Naive thymus-derived CD8-positive, alpha-beta T cell (primary cell): ENCODE measurements around the gene H19. TPM values are rescaled to one million over a fixed set of nuclear protein-coding genes. Genes with fewer than 3 reads are reported as not detected.

Experiments used
- ATAC-seq, 2 donors: fragments of 150-1000 bp; cut with Tn5 transposase in 1 of 2; sonication (Bioruptor Pico), chemical (Tn5 transposase) in 1 of 2; 1 replicate in 1 of 2; 2 replicates in 1 of 2; pipeline ENCODE4 v1.10.0; 2021; ENCODE audit warnings: mild to moderate bottlenecking in 2 of 2, moderate library complexity in 2 of 2
- POLR2A ChIA-PET: fragments of 350-600 bp; sonication (Branson Sonifier 250); formaldehyde crosslinking; loops from one replicate; lab custom pipeline; 2021; ENCODE audit warnings: antibody characterized with exemption; lab: Charles Lee
- DNase-seq, 10 donors: peaks; one replicate each; pipeline versions ENCODE4 v3.0.0 to v3.0.0-alpha.2; 2020 to 2022
- H3K27ac Mint-ChIP-seq, 10 donors: one replicate each; pipeline ENCODE4 v1.8.0; 2020 to 2022; ENCODE audit warnings: mild to moderate bottlenecking in 10 of 10, mixed read lengths in 10 of 10, moderate library complexity in 4 of 10, inconsistent platforms in 1 of 10
- H3K27me3 Mint-ChIP-seq, 5 donors: one replicate each; pipeline ENCODE4 v1.8.0; 2021 to 2022; ENCODE audit warnings: mixed read lengths in 5 of 5
- H3K36me3 Mint-ChIP-seq, 3 donors: one replicate each; pipeline ENCODE4 v1.8.0; 2020 to 2022; ENCODE audit warnings: mixed read lengths in 3 of 3, mild to moderate bottlenecking in 2 of 3, inconsistent platforms in 1 of 3
- H3K4me1 Mint-ChIP-seq, 4 donors: one replicate each; pipeline ENCODE4 v1.8.0; 2021 to 2022; ENCODE audit warnings: mixed read lengths in 4 of 4
- H3K4me3 Mint-ChIP-seq, 10 donors: one replicate each; pipeline ENCODE4 v1.8.0; 2020 to 2022; ENCODE audit warnings: mild to moderate bottlenecking in 10 of 10, mixed read lengths in 10 of 10, moderate library complexity in 6 of 10, inconsistent platforms in 1 of 10
- H3K9me3 Mint-ChIP-seq, 9 donors: one replicate each; pipeline ENCODE4 v1.8.0; 2020 to 2022; ENCODE audit warnings: mixed read lengths in 9 of 9, mild to moderate bottlenecking in 3 of 9, inconsistent platforms in 1 of 9, moderate library complexity in 1 of 9
- polyA plus RNA-seq, 3 donors: library from polyadenylated mRNA; unstranded; fragments of 300-500 nt; fragmentation: Illumina TruSeq; gene quantifications; one replicate each; pipeline ENCODE4 v1.2.3, GENCODE V29; 2021
- total RNA-seq, 8 experiments: library from RNA in 2 of 8; stranded (reverse) in 2 of 8; gene quantifications; one replicate each; pipeline ENCODE4 v1.2.3 and lab custom pipeline; 2021 to 2026

H19 gene
- total and polyA plus RNA-seq, 5 experiments from 2014 or later = not detected

GRCh38 chr11:1998861-1999260 is 1.2 kb upstream of the H19 start:
- POLR2A ChIA-PET = no interaction called here
- Mint-ChIP-seq H3K9me3 (no peaks in the 10 kb centered on the region), H3K27ac (no peak overlapping the region), H3K4me3 (no peak overlapping the region), H3K27me3 (no peaks in the 10 kb centered on the region), H3K4me1 (no peaks in the 10 kb centered on the region), H3K36me3 (no peaks in the 10 kb centered on the region)
- DNase-seq (no peak), ATAC-seq (no peak)

GRCh38 chr11:1998290-1998689 is 648 bp upstream of the H19 start:
- Mint-ChIP-seq H3K27me3 (no peaks in the 10 kb centered on the region), H3K9me3 (no peaks in the 10 kb centered on the region), H3K27ac (no peak overlapping the region), H3K36me3 (no peaks in the 10 kb centered on the region), H3K4me3 (no peak overlapping the region), H3K4me1 (no peaks in the 10 kb centered on the region)
- ATAC-seq (peak in 1 of 2 donors; percentile 35), DNase-seq (no peak)
- POLR2A ChIA-PET = interaction anchor here (1.2 kb wide), 1 partner anchor 116 kb away, joined by 4 read pairs; no protein-coding TSS in a partner anchor

- no peak for DNase-seq
- POLR2A ChIA-PET = interaction anchor here (0.6 kb wide), 1 partner anchor 102 kb away, joined by 3 read pairs; no protein-coding TSS in a partner anchor
- Mint-ChIP-seq H3K4me1 (peaks cover 0 to 2% (median 0%) of the 10 kb centered on the region in 4 donors), H3K9me3 (no peaks in the 10 kb centered on the region), H3K27me3 (no peaks in the 10 kb centered on the region), H3K4me3 (no peak overlapping the region), H3K27ac (no peak overlapping the region), H3K36me3 (no peaks in the 10 kb centered on the region)
- no peak for ATAC-seq
These were observed 3.5 kb downstream of the H19 start for GRCh38 chr11:1994121-1994520.

- no peak for DNase-seq
- POLR2A ChIA-PET = no interaction called here
- no peak overlapping the region for H3K4me3 Mint-ChIP-seq
- no peak for ATAC-seq
- H3K4me1 Mint-ChIP-seq = peaks cover 0 to 2% (median 0%) of the 10 kb centered on the region in 4 donors
- H3K27me3 Mint-ChIP-seq = no peaks in the 10 kb centered on the region
- no peak overlapping the region for H3K27ac Mint-ChIP-seq
- H3K36me3 Mint-ChIP-seq = no peaks in the 10 kb centered on the region
- H3K9me3 Mint-ChIP-seq = no peaks in the 10 kb centered on the region
These were observed 5.5 kb downstream of the H19 start for GRCh38 chr11:1992111-1992510.

- Mint-ChIP-seq H3K4me3 (no peak overlapping the region), H3K9me3 (no peaks in the 10 kb centered on the region), H3K4me1 (peaks cover 0 to 2% (median 0%) of the 10 kb centered on the region in 4 donors), H3K36me3 (no peaks in the 10 kb centered on the region), H3K27me3 (no peaks in the 10 kb centered on the region), H3K27ac (no peak overlapping the region)
- DNase-seq (no peak), ATAC-seq (no peak)
- POLR2A ChIA-PET = no interaction called here
These were observed 6.6 kb downstream of the H19 start for GRCh38 chr11:1990872-1991578.

GRCh38 chr11:1989953-1990352 is 7.7 kb downstream of the H19 start:
- POLR2A ChIA-PET = no interaction called here
- no peaks in the 10 kb centered on the region for H3K27me3 Mint-ChIP-seq
- no peaks in the 10 kb centered on the region for H3K9me3 Mint-ChIP-seq
- H3K36me3 Mint-ChIP-seq = no peaks in the 10 kb centered on the region
- peaks cover 0 to 2% (median 0%) of the 10 kb centered on the region in 4 donors for H3K4me1 Mint-ChIP-seq
- no peak overlapping the region for H3K27ac Mint-ChIP-seq
- H3K4me3 Mint-ChIP-seq = no peak overlapping the region
- no peak for DNase-seq
- no peak for ATAC-seq

- H3K27ac Mint-ChIP-seq = no peak overlapping the region
- no peak for DNase-seq
These were observed 8.8 kb downstream of the H19 start for GRCh38 chr11:1988667-1989317.

GRCh38 chr11:1988174-1988573 is 9.5 kb downstream of the H19 start:
- Mint-ChIP-seq H3K4me1 (peaks cover 0 to 2% (median 0%) of the 10 kb centered on the region in 4 donors), H3K36me3 (no peaks in the 10 kb centered on the region), H3K4me3 (no peak overlapping the region), H3K27ac (no peak overlapping the region), H3K27me3 (no peaks in the 10 kb centered on the region), H3K9me3 (no peaks in the 10 kb centered on the region)
- POLR2A ChIA-PET = no interaction called here
- DNase-seq = no peak
- no peak for ATAC-seq

More at GRCh38 chr11:1988667-1989317, 8.8 kb downstream of the H19 start:
- Mint-ChIP-seq H3K4me3 (no peak overlapping the region), H3K9me3 (no peaks in the 10 kb centered on the region), H3K4me1 (peaks cover 0 to 2% (median 0%) of the 10 kb centered on the region in 4 donors), H3K27me3 (no peaks in the 10 kb centered on the region), H3K36me3 (no peaks in the 10 kb centered on the region)
- ATAC-seq = no peak
- POLR2A ChIA-PET = no interaction called here

GRCh38 chr11:1987024-1987423 is 10.6 kb downstream of the H19 start:
- no peaks in the 10 kb centered on the region for H3K36me3 Mint-ChIP-seq

GRCh38 chr11:1983601-1983961 is 14.1 kb downstream of the H19 start:
- DNase-seq (no peak), ATAC-seq (no peak)
- H3K4me3 Mint-ChIP-seq = no peak overlapping the region
- H3K4me1 Mint-ChIP-seq = no peaks in the 10 kb centered on the region
- H3K27me3 Mint-ChIP-seq = no peaks in the 10 kb centered on the region
- POLR2A ChIA-PET = no interaction called here
- no peaks in the 10 kb centered on the region for H3K36me3 Mint-ChIP-seq
- H3K27ac Mint-ChIP-seq = no peak overlapping the region
- H3K9me3 Mint-ChIP-seq = no peaks in the 10 kb centered on the region

More at GRCh38 chr11:1987024-1987423, 10.6 kb downstream of the H19 start:
- H3K4me1 Mint-ChIP-seq = peaks cover 0 to 2% (median 0%) of the 10 kb centered on the region in 4 donors
- no peak overlapping the region for H3K4me3 Mint-ChIP-seq
- no peak overlapping the region for H3K27ac Mint-ChIP-seq
- no peaks in the 10 kb centered on the region for H3K27me3 Mint-ChIP-seq
- POLR2A ChIA-PET = no interaction called here
- no peak for ATAC-seq
- DNase-seq = no peak
- no peaks in the 10 kb centered on the region for H3K9me3 Mint-ChIP-seq

GRCh38 chr11:1982873-1983600 is 14.6 kb downstream of the H19 start:
- Mint-ChIP-seq H3K4me3 (no peak overlapping the region), H3K27me3 (no peaks in the 10 kb centered on the region), H3K4me1 (no peaks in the 10 kb centered on the region), H3K9me3 (no peaks in the 10 kb centered on the region), H3K27ac (no peak overlapping the region), H3K36me3 (no peaks in the 10 kb centered on the region)
- ATAC-seq (no peak), DNase-seq (no peak)
- POLR2A ChIA-PET = no interaction called here

GRCh38 chr11:1979607-1980006 is 18.0 kb downstream of the H19 start:
- Mint-ChIP-seq H3K4me1 (no peaks in the 10 kb centered on the region), H3K4me3 (no peak overlapping the region), H3K9me3 (no peaks in the 10 kb centered on the region), H3K36me3 (no peaks in the 10 kb centered on the region), H3K27ac (no peak overlapping the region), H3K27me3 (no peaks in the 10 kb centered on the region)
- POLR2A ChIA-PET = no interaction called here
- no peak for ATAC-seq
- no peak for DNase-seq
